Keratinocyte (primary cell): ENCODE results near the gene C7. TPM values are rescaled to one million over a fixed set of nuclear protein-coding genes. Genes with fewer than 3 reads are reported as not detected.
"Not testable (repeated sequence)": the region's sequence is repeated elsewhere in the genome, so short reads cannot be mapped to it uniquely, and the experiment has no call there.

ENCODE experiments used
- DNase-seq: peaks from one replicate; pipeline ENCODE4 v3.0.0-alpha.2; 2011; ENCODE audit warnings: low read depth, missing footprints, low spot score
- FAIRE-seq: peaks from 2 replicates; lab custom pipeline; 2011; peaks lifted over from hg19 to GRCh38; lab: Jason Lieb, UNC
- H2AFZ ChIP-seq: 2 replicates; pipeline ENCODE4 v1.6.0; 2012; ENCODE audit warnings: low read length, control low read depth, inconsistent platforms; ENCODE audit not compliant: control insufficient read depth
- H3K27ac ChIP-seq: 2 replicates; pipeline ENCODE4 v1.5.1; 2011; ENCODE audit warnings: low read length; ENCODE audit not compliant: control insufficient read depth, insufficient read depth
- H3K27me3 ChIP-seq: 3 replicates; pipeline ENCODE4 v1.6.0; 2011; ENCODE audit warnings: low read length; ENCODE audit not compliant: control insufficient read depth, insufficient read depth; ENCODE audit errors: extremely low read depth
- H3K36me3 ChIP-seq, 2 experiments: 2 replicates in 1 of 2; 3 replicates in 1 of 2; pipeline ENCODE4 v1.5.1; 2011; ENCODE audit warnings: low read length in 2 of 2, mild to moderate bottlenecking in 1 of 2; ENCODE audit not compliant: control insufficient read depth in 2 of 2, insufficient read depth in 2 of 2; ENCODE audit errors: extremely low read depth in 1 of 2
- H3K4me1 ChIP-seq: 3 replicates; pipeline ENCODE4 v1.5.1; 2011; ENCODE audit warnings: low read length; ENCODE audit not compliant: control insufficient read depth, insufficient read depth; ENCODE audit errors: extremely low read depth
- H3K4me2 ChIP-seq: 3 replicates; pipeline ENCODE4 v1.6.0; 2011; ENCODE audit warnings: low read depth, low read length; ENCODE audit not compliant: control insufficient read depth, insufficient read depth; ENCODE audit errors: extremely low read depth
- H3K4me3 ChIP-seq, 3 experiments: fragments of 200-600 bp in 1 of 3; sonication (generic) in 1 of 3; 2 replicates in 2 of 3; 3 replicates in 1 of 3; pipeline ENCODE4 v1.5.1; 2011 to 2016; ENCODE audit warnings: low read length in 3 of 3, mild to moderate bottlenecking in 3 of 3, control low read depth in 2 of 3, inconsistent platforms in 1 of 3, low read depth in 1 of 3, mixed read lengths in 1 of 3, mixed run types in 1 of 3, moderate library complexity in 1 of 3; ENCODE audit not compliant: control insufficient read depth in 2 of 3, insufficient read depth in 2 of 3; ENCODE audit errors: extremely low read depth in 1 of 3
- H3K79me2 ChIP-seq: 2 replicates; pipeline ENCODE4 v1.6.0; 2012; ENCODE audit warnings: low read length; ENCODE audit not compliant: control insufficient read depth, insufficient read depth
- H3K9ac ChIP-seq: 3 replicates; pipeline ENCODE4 v1.6.0; 2011; ENCODE audit warnings: low read length; ENCODE audit not compliant: control insufficient read depth, insufficient read depth; ENCODE audit errors: extremely low read depth
- H3K9me1 ChIP-seq: 3 replicates; pipeline ENCODE4 v1.6.0; 2011; ENCODE audit warnings: low read length; ENCODE audit not compliant: control insufficient read depth, insufficient read depth; ENCODE audit errors: extremely low read depth
- H3K9me3 ChIP-seq: 2 replicates; pipeline ENCODE4 v1.5.1; 2012; ENCODE audit warnings: low read depth, low read length; ENCODE audit not compliant: control insufficient read depth
- H4K20me1 ChIP-seq: 3 replicates; pipeline ENCODE4 v1.6.0; 2011; ENCODE audit warnings: low read length; ENCODE audit not compliant: control insufficient read depth, insufficient read depth; ENCODE audit errors: extremely low read depth
- EZH2 ChIP-seq: IDR thresholded peaks from one replicate; pipeline ENCODE4 v1.6.1; 2012; ENCODE audit warnings: inconsistent platforms, mild to moderate bottlenecking, low read length, moderate library complexity
- dilution Hi-C: fragments of 300-500 bp; cut with MboI; formaldehyde crosslinking; loops from one replicate; pipeline ENCODE4 v1.7.0; 2020; ENCODE audit warnings: low sequenced_read_pairs; ENCODE audit not compliant: extremely low pct_ligation_motif_present
- polyA plus RNA-seq, 5 experiments: library from polyadenylated mRNA; depleted of rRNA in 3 of 5; stranded (reverse) in 3 of 5; stranded (forward) in 1 of 5; unstranded in 1 of 5; fragments of >200 nt; gene quantifications; 1 replicate in 1 of 5; 2 replicates in 3 of 5; 3 replicates in 1 of 5; pipeline versions ENCODE4 v1.2.1 to v1.2.3, GENCODE V29; 2011 to 2012; ENCODE audit warnings: missing spikeins in 2 of 5, low read depth in 1 of 5, low replicate concordance in 1 of 5
- TF ChIP-seq, protein P1 (sequence below), 3 experiments: IDR thresholded peaks in 1 of 3; conservative IDR thresholded peaks in 1 of 3; optimal IDR thresholded peaks in 1 of 3; 2 replicates in 2 of 3; 3 replicates in 1 of 3; pipeline versions ENCODE3 to v1.5.1; 2011; ENCODE audit warnings: low read length in 3 of 3, mild to moderate bottlenecking in 3 of 3, moderate library complexity in 2 of 3, control low read depth in 1 of 3, inconsistent platforms in 1 of 3; ENCODE audit not compliant: insufficient read depth in 2 of 3; ENCODE audit errors: extremely low read depth in 1 of 3

Gene C7
- polyA plus RNA-seq, 1 donor (not counting 4 experiments of a cell fraction or from before 2014, with no cell fraction given) = not detected

DNA sequence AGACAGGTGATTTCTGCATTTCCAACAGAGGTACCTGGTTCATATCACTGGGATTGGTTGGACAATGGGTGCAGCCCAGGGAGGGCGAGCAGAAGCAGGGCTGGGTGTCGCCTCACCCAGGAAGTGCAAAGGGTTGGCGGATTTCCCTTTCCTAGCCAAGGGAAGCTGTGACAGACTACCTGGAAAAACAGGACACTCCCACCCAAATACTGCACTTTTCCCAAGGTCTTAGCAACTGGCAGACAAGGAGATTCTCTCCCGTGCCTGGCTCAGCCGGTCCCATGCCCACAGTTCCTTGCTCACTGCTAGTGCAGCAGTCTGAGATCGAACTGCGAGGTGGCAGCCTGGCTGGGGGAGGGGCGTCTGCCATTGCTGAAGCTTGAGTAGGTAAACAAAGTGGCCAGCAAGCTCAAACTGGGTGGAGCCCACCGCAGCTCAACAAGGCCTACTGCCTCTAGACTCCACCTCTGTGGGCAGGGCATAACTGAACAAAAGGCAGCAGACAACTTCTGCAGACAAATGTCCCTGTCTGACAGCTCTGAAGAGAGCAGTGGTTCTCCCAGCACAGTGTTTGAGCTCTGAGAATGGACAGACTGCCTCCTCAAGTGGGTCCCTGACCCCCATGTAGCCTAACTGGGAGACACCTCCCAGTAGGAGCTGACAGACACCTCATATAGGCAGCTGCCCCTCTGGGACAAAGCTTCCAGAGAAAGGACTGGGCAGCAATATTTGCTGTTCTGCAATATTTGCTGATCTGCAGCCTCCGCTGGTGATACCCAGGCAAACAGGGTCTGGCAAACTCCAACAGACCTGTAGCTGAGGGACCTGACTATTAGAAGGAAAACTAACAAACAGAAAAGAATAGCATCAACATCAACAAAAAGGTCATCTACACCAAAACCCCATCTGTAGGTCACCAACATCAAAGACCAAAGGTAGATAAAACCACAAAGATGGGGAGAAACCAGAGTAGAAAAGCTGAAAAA, 13.6 kb upstream of the C7 start:
- H3K9ac ChIP-seq, H3K9me3 ChIP-seq, H3K27ac ChIP-seq, H3K79me2 ChIP-seq, H3K27me3 ChIP-seq, DNase-seq, H3K36me3 ChIP-seq, dilution Hi-C loops, H3K4me1 ChIP-seq, H3K4me2 ChIP-seq, H3K9me1 ChIP-seq, H2AFZ ChIP-seq, FAIRE-seq, H3K4me3 ChIP-seq, H4K20me1 ChIP-seq: not testable (repeated sequence)

DNA sequence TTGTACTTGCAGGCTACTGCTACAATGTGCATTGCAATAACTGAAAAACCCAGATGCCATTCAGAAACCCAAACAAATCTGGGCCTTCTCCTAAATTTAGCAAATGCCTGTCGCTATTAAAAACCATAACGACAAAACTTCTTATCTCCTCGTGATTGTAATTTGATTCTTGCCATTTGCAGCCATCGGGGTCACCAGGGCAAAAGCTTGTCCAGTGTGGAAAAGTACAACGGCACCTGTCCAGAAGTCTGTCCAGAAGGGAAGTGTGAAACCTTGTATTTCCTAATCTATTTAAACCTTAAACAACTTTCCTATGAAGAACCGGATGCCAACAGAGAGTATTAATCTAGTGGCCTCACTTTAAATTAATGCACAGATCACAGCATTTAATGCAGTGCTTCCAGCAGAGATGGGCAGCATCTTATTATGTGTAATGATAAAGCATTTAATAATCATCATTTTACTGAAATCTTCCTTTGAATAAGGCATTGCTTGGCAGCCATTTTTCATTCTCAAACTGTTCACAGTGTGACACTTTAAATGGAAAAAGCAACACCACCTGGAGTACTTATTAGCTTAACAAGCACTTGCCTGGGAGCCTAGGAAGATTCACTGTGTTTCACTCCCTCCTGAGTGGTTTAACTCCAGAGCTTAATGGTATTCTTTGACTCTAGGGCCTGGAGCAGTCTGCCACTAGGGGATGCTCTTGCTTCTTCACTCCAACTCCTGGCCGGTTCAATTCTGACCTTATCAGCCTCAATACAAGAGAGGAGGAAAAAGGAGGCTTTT, 4.9 kb upstream of the C7 start:
- no peak overlapping the region for H3K27ac ChIP-seq
- FAIRE-seq (no peak), DNase-seq (no peak)
- no peak overlapping the region for H2AFZ ChIP-seq
- dilution Hi-C loops = no loop called here
- no peaks in the 10 kb centered on the region for H3K9me3 ChIP-seq
- H3K27me3 ChIP-seq = no peaks in the 10 kb centered on the region
- no peaks in the 10 kb centered on the region for H3K36me3 ChIP-seq
- H3K9me1 ChIP-seq = no peaks in the 10 kb centered on the region
- H3K4me3 ChIP-seq = no peak overlapping the region
- TF ChIP-seq, protein P1, sequence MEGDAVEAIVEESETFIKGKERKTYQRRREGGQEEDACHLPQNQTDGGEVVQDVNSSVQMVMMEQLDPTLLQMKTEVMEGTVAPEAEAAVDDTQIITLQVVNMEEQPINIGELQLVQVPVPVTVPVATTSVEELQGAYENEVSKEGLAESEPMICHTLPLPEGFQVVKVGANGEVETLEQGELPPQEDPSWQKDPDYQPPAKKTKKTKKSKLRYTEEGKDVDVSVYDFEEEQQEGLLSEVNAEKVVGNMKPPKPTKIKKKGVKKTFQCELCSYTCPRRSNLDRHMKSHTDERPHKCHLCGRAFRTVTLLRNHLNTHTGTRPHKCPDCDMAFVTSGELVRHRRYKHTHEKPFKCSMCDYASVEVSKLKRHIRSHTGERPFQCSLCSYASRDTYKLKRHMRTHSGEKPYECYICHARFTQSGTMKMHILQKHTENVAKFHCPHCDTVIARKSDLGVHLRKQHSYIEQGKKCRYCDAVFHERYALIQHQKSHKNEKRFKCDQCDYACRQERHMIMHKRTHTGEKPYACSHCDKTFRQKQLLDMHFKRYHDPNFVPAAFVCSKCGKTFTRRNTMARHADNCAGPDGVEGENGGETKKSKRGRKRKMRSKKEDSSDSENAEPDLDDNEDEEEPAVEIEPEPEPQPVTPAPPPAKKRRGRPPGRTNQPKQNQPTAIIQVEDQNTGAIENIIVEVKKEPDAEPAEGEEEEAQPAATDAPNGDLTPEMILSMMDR (optimal IDR thresholded peaks at IDR 0.05 in 1 of 3, IDR thresholded peaks at IDR 0.05 in 1 of 3, conservative IDR thresholded peaks at IDR 0.05 in 1 of 3; ENCODE audit: extremely low read depth in 1 of 3, insufficient read depth in 2 of 3, low read length in 3 of 3) = peak; percentile 85 to 99 (median 94)
- TF ChIP-seq EZH2 = no peak
- no peaks in the 10 kb centered on the region for H4K20me1 ChIP-seq
- H3K9ac ChIP-seq = no peak overlapping the region
- H3K79me2 ChIP-seq = no peaks in the 10 kb centered on the region
- H3K4me1 ChIP-seq = no peaks in the 10 kb centered on the region
- no peak overlapping the region for H3K4me2 ChIP-seq
